SK-N-MC (cell line): ENCODE data around the gene SMO.

Experiments
- DNase-seq: peaks from one replicate; pipeline ENCODE4 v3.0.0-alpha.2; 2011; ENCODE audit warnings: low read depth, low spot score
- H3K27ac ChIP-seq: fragments of 200-600 bp; sonication (generic); 2 replicates; pipeline ENCODE4 v1.5.1; 2016; ENCODE audit warnings: mixed run types
- H3K36me3 ChIP-seq: fragments of 200-600 bp; sonication (generic); 2 replicates; pipeline ENCODE4 v1.6.1; 2017; ENCODE audit warnings: antibody characterized with exemption, low read length, mixed read lengths; ENCODE audit not compliant: insufficient read depth
- H3K4me3 ChIP-seq: fragments of 200-600 bp; sonication (generic); 2 replicates; pipeline ENCODE4 v1.5.1; 2016
- H3K9ac ChIP-seq: fragments of 200-600 bp; sonication (generic); 2 replicates; pipeline ENCODE4 v1.8.0; 2017; ENCODE audit warnings: mixed run types, mixed read lengths; ENCODE audit not compliant: insufficient read length
- H3K9me3 ChIP-seq: fragments of 200-600 bp; sonication (generic); 2 replicates; pipeline ENCODE4 v1.6.1; 2017; ENCODE audit warnings: low read depth, mild to moderate bottlenecking, antibody characterized with exemption, low read length, moderate library complexity, mixed read lengths
- EZH2 ChIP-seq: fragments of 200-600 bp; sonication (generic); IDR thresholded peaks from one replicate; pipeline ENCODE4 v1.6.1; 2017; ENCODE audit warnings: antibody characterized with exemption
- FOXP2 ChIP-seq: optimal IDR thresholded peaks from 2 replicates; pipeline ENCODE3; 2011; ENCODE audit warnings: mild to moderate bottlenecking, moderate library complexity; ENCODE audit not compliant: insufficient read depth; ENCODE audit errors: extremely low read length, control extremely low read depth
- POLR2AphosphoS5 ChIP-seq: IDR thresholded peaks from 2 replicates; pipeline ENCODE4 v1.6.1; 2012; ENCODE audit warnings: mild to moderate bottlenecking, low read depth, low read length, borderline replicate concordance

Gene SMO

GRCh38 chr7:129184981-129185670, 3.3 kb upstream of the SMO start:
- DNase-seq: no peak
- TF ChIP-seq EZH2 (no peak), POLR2AphosphoS5 (no peak), FOXP2 (no peak)
- no peaks in the 10 kb centered on the region for H3K36me3 ChIP-seq
- no peak overlapping the region for H3K4me3 ChIP-seq
- H3K9ac ChIP-seq: no peak overlapping the region
- no peaks in the 10 kb centered on the region for H3K9me3 ChIP-seq
- H3K27ac ChIP-seq: no peak overlapping the region

- H3K36me3 ChIP-seq: no peaks in the 10 kb centered on the region
- no peak overlapping the region for H3K27ac ChIP-seq
- no peak for DNase-seq
- no peak overlapping the region for H3K9ac ChIP-seq
- H3K9me3 ChIP-seq: no peaks in the 10 kb centered on the region
- TF ChIP-seq EZH2 (no peak), POLR2AphosphoS5 (no peak), FOXP2 (no peak)
- H3K4me3 ChIP-seq: no peak overlapping the region
Observed at GRCh38 chr7:129186749-129187260, 1.6 kb upstream of the SMO start.

GRCh38 chr7:129187681-129188371, 607 bp upstream of the SMO start:
- TF ChIP-seq FOXP2 (no peak), POLR2AphosphoS5 (no peak), EZH2 (no peak)
- Histone ChIP-seq H3K4me3 (peak overlapping the region; percentile 95), H3K36me3 (peaks cover 3% of the 10 kb centered on the region; the same call in 1 of the 2 replicates), H3K9me3 (no peaks in the 10 kb centered on the region), H3K27ac (0 out of 2 replicates have a peak overlapping the region, but pooled peaks have one; percentile 2), H3K9ac (peak overlapping the region; percentile 95)
- no peak for DNase-seq

GRCh38 chr7:129188892-129189660, 643 bp downstream of the SMO start:
- H3K9me3 ChIP-seq: no peaks in the 10 kb centered on the region
- peak overlapping the region; percentile 95 for H3K9ac ChIP-seq
- peaks cover 6% of the 10 kb centered on the region; the same call in 1 of the 2 replicates for H3K36me3 ChIP-seq
- DNase-seq: no peak
- peak overlapping the region; percentile 68 for H3K27ac ChIP-seq
- TF ChIP-seq EZH2 (no peak), POLR2AphosphoS5 (peak; percentile 13; the same call in 1 of the 2 replicates)
- peak overlapping the region; percentile 95 for H3K4me3 ChIP-seq

- H3K36me3 ChIP-seq: peaks cover 6% of the 10 kb centered on the region; the same call in 1 of the 2 replicates
- TF ChIP-seq EZH2 (no peak), POLR2AphosphoS5 (no peak), FOXP2 (no peak)
- peak overlapping the region; percentile 95 for H3K9ac ChIP-seq
- peak overlapping the region; percentile 95 for H3K4me3 ChIP-seq
- DNase-seq: no peak
- H3K27ac ChIP-seq: no peak overlapping the region
- H3K9me3 ChIP-seq: no peaks in the 10 kb centered on the region
Observed at GRCh38 chr7:129189661-129190310, 1.4 kb downstream of the SMO start.

- Histone ChIP-seq H3K4me3 (no peak overlapping the region), H3K36me3 (peaks cover 6% of the 10 kb centered on the region; the same call in 1 of the 2 replicates), H3K27ac (no peak overlapping the region), H3K9ac (no peak overlapping the region), H3K9me3 (no peaks in the 10 kb centered on the region)
- TF ChIP-seq EZH2 (no peak), POLR2AphosphoS5 (no peak), FOXP2 (no peak)
- DNase-seq: no peak
Observed at GRCh38 chr7:129191272-129191671, 2.8 kb downstream of the SMO start.

- peaks cover 11% of the 10 kb centered on the region; the same call in 1 of the 2 replicates for H3K36me3 ChIP-seq
- H3K9me3 ChIP-seq: no peaks in the 10 kb centered on the region
Observed at GRCh38 chr7:129193892-129194291, 5.5 kb downstream of the SMO start.

More at GRCh38 chr7:129193892-129194291, 5.5 kb downstream of the SMO start:
- no peak for DNase-seq
- Histone ChIP-seq H3K4me3 (no peak overlapping the region), H3K27ac (no peak overlapping the region), H3K9ac (no peak overlapping the region)
- no peak for TF ChIP-seq EZH2
- no peak for TF ChIP-seq POLR2AphosphoS5
- TF ChIP-seq FOXP2: no peak
